ENCODE data around the gene CEP112.
"Not testable (repeated sequence)": the region's sequence is repeated elsewhere in the genome, so short reads cannot be mapped to it uniquely, and the experiment has no call there.

The CEP112 gene

DNA sequence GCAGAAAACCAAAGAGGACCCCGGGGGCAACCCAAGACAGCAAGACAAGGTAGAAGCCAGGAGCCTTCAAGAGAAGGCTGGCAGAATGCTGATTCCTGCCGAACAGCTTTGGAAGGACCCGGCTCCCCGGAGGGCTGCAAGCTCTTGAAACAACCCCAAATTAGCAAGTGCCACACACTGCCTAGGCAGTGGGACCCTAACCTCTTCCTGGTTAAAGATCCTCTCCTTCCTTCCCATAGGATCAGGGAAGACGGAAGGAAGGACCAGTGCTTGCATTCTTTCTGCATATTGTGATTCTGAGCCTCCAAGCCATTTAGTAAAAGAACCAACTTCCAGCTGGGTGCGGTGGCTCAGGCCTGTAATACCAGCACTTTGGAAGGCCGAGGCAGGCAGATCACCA is 508.5 kb downstream of the CEP112 start:
- DNase-seq (ENCODE audit: low read depth): no peak

DNA sequence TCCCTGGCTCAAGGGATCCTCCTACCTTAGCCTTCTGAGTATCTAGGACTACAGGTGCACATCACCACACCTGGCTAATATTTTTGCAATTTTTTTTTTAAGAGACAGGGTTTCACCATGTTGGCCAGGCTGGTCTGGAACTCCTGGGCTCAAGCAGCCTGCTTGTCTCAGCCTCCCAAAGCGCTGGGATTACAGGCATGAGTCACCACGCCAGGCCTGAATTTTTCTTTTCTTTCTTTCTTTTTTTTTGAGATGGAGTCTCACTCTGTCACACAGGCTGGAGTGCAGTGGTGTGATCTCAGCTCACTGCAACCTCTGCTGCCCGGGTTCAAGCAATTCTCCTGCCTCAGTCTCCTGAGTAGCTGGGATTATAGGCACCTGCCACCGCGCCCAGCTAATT is 510.2 kb downstream of the CEP112 start:
- not testable (repeated sequence) for DNase-seq (ENCODE audit: low read depth)

DNA sequence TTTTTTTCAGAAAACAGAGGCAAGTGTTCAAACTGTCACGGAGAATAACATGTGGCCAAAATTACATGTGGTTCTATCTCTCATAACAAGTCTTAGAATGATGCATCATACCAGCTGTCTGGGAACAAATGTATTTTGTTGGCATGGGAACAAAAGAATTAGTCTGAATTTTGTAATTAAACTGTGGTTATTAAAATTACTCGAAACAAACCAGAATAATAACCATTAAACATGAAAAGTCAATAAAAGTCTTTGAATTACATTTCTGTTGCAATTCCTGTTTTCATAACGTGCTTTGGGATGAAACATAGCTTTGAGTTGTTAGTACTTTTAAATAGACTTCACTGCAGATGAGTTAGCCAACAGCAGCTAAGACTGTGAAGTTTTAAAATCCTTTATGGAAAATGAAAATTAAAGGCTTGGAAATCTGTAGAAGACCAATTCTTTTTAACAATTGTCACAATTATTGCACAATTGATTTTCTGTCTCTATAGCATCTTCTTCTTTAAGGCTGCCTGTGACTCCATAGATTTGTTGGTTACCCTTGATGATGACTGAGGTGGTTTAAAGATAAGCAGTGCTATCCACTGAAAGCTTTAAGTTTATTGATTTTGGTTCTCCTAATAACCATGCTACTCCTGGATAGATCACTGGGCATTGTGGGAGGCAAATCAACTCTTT is 512.6 kb downstream of the CEP112 start:
- DNase-seq (ENCODE audit: low read depth): no peak

DNA sequence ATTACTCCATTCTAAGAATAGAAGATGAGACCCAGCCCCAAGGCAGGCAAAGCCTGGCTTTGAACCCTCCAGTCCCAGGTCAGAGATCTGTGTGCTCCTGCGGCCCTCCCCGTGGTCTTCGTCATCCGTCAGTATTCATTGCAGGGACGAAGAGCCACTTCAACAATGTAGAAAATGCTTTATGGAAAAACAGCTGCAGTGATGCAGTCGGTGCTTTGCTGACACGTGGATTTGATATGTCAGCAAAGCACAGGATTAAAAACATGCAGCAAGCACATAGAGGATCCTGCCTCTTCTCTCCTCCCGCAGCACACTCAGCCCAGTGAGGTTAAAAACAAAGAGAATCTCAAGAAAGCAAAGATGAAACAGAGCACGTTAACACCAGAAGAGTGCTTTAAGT is 513.4 kb downstream of the CEP112 start:
- DNase-seq (ENCODE audit: low read depth): no peak

DNA sequence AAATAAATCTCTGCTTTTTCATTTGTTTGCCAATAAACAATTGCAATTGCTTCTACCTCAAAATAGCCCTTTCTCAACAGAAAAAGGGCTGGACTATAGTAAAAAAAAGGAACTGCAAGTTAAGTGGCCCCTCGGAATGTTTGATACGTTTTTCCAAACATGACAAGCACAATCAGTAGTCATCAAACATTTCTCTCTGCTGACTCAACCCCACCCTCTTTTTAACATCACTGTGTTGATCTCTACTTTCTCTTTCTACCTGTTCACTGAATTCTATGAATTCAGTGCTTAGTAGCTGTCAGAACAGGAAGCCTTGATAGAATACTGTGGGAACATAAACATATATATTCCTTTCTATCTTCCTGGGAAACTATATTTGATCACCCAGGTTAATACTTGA is 514.0 kb downstream of the CEP112 start:
- DNase-seq (ENCODE audit: low read depth): no peak

DNA sequence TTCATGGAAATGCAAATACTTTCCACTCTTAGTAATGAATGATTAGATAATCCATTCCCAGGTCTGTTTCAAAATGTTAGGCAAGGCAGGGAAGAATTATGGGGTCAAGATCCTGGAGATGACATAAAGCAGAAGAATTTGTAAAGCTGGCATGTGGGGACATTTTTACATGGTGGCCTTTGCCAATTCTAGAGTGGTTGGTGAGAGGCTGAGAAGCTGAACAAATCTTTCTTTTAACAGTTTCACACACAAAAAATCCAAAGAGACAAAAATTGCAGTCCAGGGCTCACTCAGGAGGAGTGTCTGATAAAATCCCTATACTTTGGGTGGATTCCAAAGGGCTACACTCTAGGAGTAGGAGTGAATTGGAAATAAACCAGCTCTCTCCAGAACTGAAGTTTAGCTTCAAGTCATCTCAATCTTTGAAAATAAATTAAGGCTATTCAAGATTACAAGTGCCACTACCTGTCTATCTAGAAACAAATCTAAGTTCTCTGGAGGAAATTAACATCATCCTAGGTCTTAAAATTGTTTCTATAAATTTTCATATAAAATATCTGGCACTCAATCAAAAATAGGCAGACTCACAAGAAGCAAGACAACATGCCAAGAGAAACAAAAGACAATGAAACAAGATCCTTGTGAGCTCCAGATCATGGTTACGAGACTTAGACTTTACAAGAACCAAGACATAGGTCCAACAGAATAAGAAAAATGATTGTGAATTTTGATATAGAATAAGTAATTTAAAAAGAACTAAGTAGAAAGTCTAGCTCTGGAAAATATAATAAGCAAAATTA is 517.5 kb downstream of the CEP112 start:
- no peak for DNase-seq (ENCODE audit: low read depth)

DNA sequence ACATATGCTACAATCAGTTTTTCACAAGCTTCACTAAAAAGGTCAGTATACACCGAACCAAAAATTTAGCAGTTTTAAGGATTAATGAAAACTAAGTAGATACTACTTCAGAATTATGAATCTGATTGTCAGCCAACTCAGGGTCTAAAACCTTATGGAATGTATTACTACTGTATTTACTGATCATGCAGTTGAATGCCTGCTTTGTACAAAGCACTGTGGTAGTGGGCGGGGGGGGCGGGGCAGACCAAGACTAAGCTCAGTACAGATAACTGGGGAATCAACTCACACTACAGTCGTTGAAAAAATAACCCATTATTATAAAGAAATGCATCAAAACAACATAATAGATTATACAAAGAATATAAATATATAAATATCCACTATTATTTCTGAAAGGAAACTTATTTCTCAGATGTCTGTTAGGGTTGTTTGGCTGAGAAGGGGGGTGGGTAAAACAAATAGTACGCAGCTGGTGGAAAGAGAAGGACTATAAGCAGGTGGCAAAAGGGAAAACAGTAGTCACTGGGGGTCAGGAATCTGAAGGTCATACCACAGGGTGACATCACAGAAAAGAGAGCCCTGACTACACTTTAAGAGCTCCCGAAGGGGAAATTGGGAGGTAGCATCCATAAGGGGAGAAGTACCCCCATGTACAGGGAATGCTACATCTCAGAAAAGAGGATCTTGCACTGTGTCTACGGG is 521.1 kb downstream of the CEP112 start:
- no peak for DNase-seq (ENCODE audit: low read depth)

DNA sequence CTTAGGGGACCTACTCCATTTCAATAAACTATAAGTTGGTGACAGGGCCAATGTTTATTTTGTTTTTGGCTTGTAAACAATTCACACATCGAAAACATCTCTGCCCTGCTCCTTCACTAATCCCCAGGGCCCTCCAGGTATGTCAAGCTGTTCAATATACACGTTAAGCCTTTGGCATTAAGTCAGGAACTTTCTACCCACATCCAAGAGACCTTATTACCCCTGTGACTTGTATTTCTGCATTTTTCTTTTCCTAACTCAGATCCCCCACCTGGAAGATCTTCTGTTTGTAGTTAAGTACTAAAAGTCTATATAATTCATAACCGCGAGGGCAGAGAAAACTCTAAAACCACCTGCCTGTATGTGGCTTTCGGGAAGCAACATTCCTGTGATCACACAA is 523.7 kb downstream of the CEP112 start:
- no peak for DNase-seq (ENCODE audit: low read depth)

DNA sequence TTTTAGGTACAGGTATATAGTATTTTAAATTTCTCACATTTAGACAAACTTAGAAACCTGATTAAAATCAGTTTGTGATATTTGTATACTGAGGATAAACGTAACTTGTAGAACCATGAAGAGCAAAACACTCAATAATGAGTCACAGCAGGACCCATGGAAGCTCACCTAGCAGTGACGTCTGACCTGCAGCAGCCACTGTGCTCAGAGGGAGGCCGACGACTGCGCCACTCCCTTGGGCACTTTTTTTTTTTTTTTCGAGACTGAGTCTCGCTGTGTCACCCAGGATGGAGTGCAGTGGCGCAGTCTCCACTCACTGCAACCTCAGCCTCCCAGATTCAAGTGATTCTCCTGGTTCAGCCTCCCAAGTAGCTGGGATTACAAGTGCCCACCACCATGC is 524.3 kb downstream of the CEP112 start:
- DNase-seq (ENCODE audit: low read depth): no peak

DNA sequence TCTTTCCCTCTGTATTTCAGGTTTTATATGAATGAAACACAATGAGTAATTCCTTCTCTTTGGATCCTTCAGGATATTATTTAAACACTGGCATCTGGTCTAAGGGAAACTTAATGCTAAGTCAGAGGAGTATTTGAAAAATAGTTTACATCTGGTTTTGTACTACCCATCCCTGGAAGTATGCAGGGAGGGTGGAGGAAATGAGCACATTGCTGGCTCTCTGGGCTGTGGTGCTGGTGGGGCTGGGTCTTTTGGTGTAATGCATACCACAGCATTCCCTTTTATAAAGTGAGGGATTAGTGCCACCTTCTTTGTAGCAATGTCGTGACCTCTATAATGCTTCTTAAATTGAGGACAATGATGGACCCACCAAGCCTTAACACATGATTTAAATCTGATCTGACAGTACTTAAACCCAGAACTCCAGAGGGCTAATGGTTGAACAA is 525.0 kb downstream of the CEP112 start:
- no peak for DNase-seq (ENCODE audit: low read depth)

DNA sequence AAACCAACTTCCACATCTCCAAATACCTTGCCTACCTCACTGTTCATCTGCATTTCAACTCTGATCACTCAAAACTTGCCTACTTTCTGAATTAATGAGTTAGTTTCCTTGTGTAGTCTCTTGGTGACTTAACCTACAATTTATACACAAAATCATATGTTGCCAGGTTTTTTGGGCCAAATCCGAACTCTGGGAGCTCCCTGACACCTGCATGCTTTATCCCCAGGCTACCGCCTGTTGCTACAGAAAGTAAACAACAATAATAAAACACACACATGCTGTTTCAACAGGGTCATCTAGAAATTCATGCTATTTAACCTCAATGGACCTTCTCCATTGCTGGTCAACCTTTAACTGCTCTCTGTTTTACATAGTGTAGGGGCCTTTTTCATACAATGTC is 526.0 kb downstream of the CEP112 start:
- DNase-seq (ENCODE audit: low read depth): no peak

DNA sequence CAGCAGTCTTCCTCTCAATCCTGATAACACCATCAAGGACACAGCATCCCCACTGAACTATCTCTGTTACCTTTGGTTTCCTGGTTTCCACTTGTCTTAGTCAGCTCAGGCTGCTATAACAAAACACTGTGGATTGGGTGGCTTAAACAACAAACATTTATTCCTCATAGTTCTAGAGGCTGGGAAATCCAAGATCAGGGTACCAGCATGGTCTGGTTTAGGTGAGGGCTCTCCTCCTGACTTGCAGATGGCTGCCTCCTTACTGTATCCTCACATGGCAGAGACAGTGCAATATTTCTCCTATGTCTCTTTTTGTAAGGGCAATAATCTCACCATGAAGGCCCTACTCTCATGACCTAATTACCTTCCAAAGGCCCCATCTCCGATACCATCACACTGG is 527.2 kb downstream of the CEP112 start:
- DNase-seq (ENCODE audit: low read depth): no peak

DNA sequence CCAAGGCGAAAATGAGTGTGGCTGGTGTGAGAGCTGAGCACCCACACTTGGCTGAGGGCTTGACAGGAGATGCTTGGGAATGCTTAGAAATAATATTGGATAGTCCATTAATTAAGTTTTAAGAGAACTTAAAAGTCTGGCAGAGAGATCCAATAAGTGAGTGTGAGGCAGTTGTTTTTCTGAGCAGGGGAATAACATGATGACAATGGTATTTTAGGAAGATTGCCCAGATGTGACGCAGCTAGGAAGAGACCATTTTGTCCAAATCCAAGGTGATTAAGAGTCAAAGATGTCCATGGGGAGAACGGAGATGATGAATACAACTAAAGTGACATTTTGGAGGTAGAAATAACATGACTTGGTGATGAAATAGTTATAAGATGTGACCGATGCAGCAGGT is 527.7 kb downstream of the CEP112 start:
- no peak for DNase-seq (ENCODE audit: low read depth)

DNA sequence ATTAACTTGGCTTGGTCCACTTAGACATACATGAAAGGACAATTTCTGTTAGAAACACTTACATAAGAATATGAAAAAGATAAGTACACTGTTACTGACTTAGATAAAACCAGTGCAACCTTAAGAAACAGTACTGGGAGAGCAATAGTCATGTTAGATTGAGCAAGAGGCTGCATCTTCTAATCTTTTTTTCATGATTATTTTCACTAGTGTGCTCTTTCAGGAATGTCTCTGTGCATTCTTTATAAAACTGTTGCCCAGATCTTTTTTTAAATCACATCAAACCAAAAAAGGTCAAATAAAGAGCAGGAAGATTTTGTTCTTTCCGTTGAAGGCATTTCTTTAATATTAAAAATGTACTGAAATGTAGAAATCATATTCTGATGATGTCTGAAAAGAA is 529.7 kb downstream of the CEP112 start:
- DNase-seq (ENCODE audit: low read depth): no peak

DNA sequence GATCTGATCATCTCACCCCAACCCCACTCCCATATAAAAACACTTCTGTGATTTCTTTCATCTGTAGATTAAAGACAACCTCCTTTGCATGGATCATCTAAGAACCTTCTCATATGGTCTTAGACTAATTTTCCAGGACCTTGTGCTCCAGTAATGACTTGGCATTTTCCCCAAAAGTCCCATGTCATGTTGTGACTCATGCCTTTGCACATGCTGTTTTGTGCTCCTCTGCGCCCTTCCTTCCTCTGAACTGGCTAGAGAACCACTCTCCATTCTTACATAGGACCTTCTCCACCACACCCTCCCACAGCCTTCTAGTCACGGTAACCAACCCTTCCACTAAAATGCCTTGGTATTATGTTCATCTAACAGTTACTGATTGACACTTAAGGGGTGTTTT is 531.0 kb downstream of the CEP112 start:
- no peak for DNase-seq (ENCODE audit: low read depth)

DNA sequence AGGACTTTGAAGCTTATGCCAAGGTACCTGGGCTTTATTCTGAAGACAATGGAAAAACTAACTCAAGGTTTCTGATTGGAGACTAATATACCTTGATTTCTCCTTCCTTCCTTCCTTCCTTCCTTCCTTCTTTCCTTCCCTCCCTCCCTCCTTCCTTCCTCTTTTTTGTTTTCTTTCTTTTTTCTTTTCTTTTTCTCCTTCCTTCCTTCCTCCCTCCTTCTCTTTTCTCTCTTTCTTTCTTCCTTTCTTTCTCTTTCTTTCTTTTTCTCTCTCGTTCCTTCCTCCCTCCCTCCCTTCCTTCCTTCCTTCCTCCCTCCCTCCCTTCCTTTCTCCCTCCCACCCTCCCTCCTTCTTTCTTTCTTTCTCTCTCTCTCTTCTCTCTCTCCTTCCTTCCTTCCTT is 531.9 kb downstream of the CEP112 start:
- DNase-seq (ENCODE audit: low read depth): no peak

DNA sequence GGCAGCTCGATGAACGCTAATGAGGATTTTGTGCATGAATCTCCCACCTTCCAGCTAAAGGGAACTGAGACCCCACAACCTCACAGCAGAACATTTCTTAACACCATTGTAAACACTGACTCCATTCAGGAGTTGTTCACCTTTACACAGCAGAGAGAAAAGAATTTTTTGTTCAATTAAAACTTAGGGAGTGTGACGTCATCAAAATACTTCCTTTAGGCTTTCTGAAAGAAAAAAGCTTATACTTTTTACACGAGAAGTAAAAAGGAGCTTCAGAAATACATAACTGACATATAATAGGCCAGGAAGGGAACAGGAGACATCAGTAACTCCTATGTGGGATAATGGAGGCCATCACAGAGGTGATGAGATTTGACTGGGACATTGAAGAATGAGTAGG is 532.4 kb downstream of the CEP112 start:
- DNase-seq (ENCODE audit: low read depth): no peak

DNA sequence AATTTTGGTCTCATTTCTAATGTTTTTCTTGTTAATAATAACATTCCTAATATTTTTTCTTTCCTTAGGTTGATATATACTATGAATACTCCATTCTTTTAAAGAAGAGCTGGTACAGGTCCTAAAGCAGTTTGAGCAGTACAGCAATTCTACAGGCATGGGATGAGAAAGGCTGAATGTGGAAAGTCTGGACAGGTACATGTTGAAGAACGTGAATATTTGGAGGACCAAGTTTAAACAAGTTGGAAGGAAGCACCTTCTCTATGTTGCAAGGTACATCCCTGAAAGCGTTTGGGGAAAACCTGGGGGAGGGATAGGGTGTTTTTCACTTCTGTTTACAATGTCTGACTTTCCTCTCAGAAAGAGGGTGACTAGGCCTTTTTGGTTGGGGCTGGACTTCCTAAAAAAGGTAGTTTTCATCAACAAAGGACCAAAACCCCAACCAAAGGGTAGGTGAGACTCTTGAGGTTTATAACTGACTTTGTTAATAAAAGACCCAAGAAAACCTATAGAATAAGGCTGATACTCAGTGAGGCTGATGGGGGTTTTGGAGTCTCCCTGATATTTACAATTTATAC is 534.6 kb downstream of the CEP112 start:
- no peak for DNase-seq (ENCODE audit: low read depth)

DNA sequence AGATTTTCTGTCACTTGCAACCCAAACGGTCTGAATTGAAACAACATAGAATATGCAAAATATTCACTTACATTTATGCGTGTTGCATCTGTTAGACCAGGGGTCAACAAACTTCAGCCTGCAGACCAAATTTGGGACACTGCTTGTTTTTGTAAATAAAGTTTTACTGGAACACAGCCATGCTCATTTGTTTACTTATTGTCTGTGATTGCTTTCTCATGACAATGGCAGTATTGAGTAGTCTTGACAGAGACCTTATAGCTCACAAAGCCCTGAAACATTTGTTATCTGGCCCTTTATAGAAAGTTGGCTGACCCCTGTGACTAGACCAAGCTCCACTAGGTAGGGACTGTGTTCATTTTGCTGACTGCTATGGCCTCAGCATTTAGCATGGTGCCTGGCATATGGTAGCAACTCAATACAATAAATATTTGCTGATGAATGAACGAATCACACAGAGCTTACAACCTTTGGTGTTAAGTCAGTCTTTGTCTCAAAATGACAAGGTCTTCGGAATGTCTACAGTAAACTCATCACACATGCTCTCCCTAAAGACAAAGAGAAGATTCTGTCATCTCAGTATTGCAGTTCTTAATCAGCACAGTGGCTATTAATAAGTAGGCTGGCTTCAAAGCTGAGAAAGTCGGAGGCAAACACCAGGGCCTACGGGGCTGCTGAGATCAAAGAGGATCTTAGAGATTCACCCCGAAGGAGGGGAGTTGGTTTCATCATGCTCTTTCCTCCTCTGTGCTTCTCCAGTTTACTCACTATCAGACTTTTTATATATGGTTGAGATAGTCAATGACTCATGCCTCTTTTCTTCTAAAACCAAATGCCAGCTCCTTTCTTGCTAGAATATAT is 535.3 kb downstream of the CEP112 start:
- DNase-seq (ENCODE audit: low read depth): no peak

DNA sequence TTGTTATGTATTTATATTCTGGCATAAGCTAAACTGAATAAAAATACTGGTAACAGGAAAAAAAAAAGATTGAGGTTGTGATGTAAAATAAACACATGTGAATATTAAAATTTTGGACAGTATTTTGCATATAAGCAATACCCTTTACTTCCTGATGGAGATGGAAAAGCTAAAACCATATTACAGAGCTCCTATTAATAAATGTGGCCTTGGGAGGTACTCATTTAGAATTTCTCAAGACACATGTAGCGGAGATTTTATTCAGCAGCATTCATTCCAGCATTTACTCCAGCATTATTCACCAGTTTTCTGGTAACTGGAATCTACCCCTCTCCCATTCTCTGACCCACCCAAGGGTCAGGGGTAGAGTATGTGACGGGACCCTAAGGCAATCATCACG is 536.2 kb downstream of the CEP112 start:
- no peak for DNase-seq (ENCODE audit: low read depth)

DNA sequence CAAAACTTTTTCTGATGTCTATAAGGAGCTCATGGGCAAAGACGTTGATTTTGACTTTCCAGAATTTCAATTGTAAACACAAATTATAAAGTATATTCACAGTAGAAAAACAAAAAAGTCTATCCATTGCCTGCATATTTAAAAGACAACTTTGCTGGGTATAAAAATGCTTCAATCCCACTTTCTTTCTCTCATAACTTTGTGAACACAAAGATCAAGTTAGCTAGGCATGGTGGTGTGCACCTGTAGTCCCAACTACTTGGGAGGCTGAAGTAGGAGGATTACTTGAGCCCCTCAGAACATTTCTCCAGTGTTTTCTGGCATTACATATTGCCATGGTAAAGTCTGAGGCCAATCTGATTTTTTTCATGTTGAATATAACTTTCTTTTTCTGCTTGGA is 547.4 kb downstream of the CEP112 start:
- DNase-seq (ENCODE audit: low read depth): no peak
